ENCODE measurements around the gene TEP1. TPM values are rescaled to one million over a fixed set of nuclear protein-coding genes. Genes with fewer than 3 reads are reported as not detected.

Gene TEP1
- total RNA-seq, 1 donor from 2014 or later, result 24.1 TPM

DNA sequence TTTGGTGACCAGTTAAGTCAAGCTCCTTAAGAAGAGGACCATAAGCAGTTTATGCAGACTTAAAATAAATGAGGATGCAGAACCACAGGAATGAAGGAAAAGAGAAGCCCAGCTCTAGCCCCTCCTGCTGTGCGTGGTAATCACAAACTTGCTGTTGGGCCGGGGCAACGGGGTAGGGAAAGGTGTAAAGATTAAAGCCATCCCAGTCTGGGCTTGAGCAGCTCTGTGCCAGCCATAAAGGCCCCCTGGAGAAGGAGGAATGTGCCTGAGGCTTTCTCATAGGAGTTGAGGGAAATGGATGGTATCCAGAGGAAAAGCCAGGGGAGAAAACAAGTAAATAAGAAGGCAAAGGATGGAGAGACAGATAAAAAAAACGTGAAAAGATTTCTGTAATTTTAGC, 25.1 kb downstream of the TEP1 start:
- TF ChIP-seq, protein P1, sequence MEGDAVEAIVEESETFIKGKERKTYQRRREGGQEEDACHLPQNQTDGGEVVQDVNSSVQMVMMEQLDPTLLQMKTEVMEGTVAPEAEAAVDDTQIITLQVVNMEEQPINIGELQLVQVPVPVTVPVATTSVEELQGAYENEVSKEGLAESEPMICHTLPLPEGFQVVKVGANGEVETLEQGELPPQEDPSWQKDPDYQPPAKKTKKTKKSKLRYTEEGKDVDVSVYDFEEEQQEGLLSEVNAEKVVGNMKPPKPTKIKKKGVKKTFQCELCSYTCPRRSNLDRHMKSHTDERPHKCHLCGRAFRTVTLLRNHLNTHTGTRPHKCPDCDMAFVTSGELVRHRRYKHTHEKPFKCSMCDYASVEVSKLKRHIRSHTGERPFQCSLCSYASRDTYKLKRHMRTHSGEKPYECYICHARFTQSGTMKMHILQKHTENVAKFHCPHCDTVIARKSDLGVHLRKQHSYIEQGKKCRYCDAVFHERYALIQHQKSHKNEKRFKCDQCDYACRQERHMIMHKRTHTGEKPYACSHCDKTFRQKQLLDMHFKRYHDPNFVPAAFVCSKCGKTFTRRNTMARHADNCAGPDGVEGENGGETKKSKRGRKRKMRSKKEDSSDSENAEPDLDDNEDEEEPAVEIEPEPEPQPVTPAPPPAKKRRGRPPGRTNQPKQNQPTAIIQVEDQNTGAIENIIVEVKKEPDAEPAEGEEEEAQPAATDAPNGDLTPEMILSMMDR (IDR thresholded peaks at IDR 0.05; ENCODE audit: insufficient read depth, low read length, poor library complexity, severe bottlenecking), result no peak
- no peak for DNase-seq (ENCODE audit: low read depth)
- H3K27me3 ChIP-seq (ENCODE audit: control insufficient read depth, insufficient read depth, low read length), result no peaks in the 10 kb centered on the region
- H3K4me3 ChIP-seq (ENCODE audit: low read depth, low read length), result no peak overlapping the region
- H3K36me3 ChIP-seq (ENCODE audit: control insufficient read depth, insufficient read depth, low read length), result peaks cover 3% of the 10 kb centered on the region

DNA sequence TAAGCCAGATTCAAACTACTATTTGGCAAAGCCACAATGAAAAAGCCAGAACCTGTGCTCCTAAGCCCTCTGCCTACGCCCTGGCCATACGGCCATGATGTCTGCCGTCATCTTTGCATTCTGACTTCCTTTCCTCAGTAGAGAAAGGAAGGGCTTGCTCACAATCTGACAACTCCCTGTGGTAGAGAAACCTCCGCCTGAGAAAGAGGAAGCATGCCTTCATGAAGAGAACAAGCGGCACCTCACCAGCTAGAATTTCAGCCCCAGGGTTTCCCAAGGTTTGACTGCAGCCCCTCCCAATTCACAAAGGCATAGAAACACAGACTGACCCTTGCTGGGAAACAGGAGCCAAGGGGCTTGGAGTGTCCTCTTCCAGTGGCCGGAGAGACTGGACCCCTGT, 25.7 kb downstream of the TEP1 start:
- Histone ChIP-seq H3K27me3 (ENCODE audit: control insufficient read depth, insufficient read depth, low read length) (no peaks in the 10 kb centered on the region), H3K4me3 (ENCODE audit: low read depth, low read length) (no peak overlapping the region), H3K36me3 (ENCODE audit: control insufficient read depth, insufficient read depth, low read length) (peaks cover 3% of the 10 kb centered on the region)
- TF ChIP-seq, protein P1 (IDR thresholded peaks at IDR 0.05; ENCODE audit: insufficient read depth, low read length, poor library complexity, severe bottlenecking), result no peak
- DNase-seq (ENCODE audit: low read depth), result no peak

DNA sequence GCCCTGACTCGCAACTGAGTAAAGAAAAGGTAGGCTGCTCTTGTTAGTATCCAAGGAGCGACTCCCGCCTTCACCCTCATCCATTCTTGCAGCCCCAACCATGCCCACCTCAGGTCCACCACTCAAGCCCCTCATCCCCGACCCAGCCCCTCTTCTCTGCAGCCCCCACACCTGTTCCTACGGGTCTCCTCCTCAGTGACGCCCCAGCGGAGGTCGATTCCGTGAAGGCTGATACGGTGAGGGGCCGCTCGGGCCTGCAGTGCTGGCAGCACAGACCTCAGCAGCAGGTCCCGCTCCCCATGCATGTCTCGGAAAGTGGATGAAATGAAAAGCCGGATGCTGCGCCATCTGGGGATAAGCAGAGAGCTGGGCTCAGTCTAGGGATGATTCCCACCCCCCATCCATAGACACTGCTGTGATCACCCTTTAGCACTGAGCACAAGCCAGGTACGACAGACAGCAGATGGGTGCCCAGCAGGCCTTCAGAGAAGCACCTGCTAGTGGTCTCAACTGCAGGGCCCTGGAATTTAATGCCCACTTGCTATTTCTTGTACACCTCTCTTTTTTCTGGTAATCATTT, 26.9 kb downstream of the TEP1 start:
- Histone ChIP-seq H3K36me3 (ENCODE audit: control insufficient read depth, insufficient read depth, low read length) (peaks cover 3% of the 10 kb centered on the region), H3K4me3 (ENCODE audit: low read depth, low read length) (no peak overlapping the region), H3K27me3 (ENCODE audit: control insufficient read depth, insufficient read depth, low read length) (no peaks in the 10 kb centered on the region)
- TF ChIP-seq, protein P1 (IDR thresholded peaks at IDR 0.05; ENCODE audit: insufficient read depth, low read length, poor library complexity, severe bottlenecking), result no peak
- no peak for DNase-seq (ENCODE audit: low read depth)

DNA sequence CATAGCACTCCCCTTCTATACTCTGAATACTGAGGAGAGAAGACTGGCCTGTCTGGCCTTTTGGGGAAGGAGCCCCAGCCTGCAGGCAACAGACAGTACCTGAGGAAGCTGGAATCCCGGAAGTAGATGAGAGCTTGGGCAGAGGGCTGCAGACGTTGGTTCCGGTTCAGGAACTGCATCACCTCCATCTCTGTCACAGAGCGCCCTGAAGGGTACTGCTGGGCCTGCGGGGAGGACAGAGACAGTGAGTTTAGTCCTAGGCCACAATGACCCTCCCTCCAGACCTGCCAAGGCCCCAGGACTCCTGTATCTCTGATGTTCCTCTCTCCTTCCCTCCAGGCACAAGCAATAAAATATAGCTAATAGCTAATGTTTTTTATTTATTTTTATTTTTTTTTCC, 28.4 kb downstream of the TEP1 start:
- H3K4me3 ChIP-seq (ENCODE audit: low read depth, low read length), result no peak overlapping the region
- H3K27me3 ChIP-seq (ENCODE audit: control insufficient read depth, insufficient read depth, low read length), result no peaks in the 10 kb centered on the region
- DNase-seq (ENCODE audit: low read depth), result no peak
- H3K36me3 ChIP-seq (ENCODE audit: control insufficient read depth, insufficient read depth, low read length), result peaks cover 4% of the 10 kb centered on the region
- TF ChIP-seq, protein P1 (IDR thresholded peaks at IDR 0.05; ENCODE audit: insufficient read depth, low read length, poor library complexity, severe bottlenecking), result no peak

DNA sequence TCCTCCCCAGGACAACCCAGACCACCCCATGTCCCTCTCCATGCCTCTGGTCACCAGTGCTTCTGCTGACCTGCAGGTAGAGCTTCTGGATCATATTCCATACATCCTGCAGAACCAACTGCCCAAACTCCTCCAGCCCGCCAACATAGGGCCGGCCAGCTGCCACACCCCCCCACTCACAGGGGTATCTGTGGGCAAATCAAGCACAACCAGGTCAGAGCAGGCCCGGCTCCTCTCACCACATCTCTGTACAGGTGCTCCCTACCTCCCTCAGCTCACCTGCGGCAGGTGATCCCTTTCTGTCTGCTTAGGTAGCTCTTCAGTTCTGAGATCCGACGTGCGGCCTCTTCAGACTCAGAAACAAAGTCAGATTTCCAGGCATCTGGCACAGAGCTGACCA, 29.0 kb downstream of the TEP1 start:
- Histone ChIP-seq H3K36me3 (ENCODE audit: control insufficient read depth, insufficient read depth, low read length) (peaks cover 4% of the 10 kb centered on the region), H3K27me3 (ENCODE audit: control insufficient read depth, insufficient read depth, low read length) (no peaks in the 10 kb centered on the region), H3K4me3 (ENCODE audit: low read depth, low read length) (no peak overlapping the region)
- DNase-seq (ENCODE audit: low read depth), result no peak
- TF ChIP-seq, protein P1 (IDR thresholded peaks at IDR 0.05; ENCODE audit: insufficient read depth, low read length, poor library complexity, severe bottlenecking), result no peak

DNA sequence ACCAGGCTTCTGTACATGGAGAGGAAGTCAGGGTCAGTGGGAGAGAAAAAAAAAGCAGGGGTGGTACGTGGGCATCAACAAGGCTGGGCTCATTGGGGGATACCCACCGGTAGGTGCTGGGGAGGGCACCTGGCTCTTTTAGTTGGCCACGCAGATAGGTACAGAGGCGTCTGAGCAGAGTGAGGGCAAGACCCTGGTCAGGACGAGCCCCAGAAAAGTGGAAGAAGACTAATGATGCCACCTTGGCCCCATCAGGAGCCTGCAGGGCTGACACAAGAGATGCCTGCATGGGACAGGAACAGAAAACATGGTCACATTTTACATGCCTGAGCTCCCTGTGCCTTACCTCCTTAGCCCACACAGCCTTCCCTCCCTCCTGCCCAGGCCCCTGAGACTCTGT, 29.7 kb downstream of the TEP1 start:
- Histone ChIP-seq H3K36me3 (ENCODE audit: control insufficient read depth, insufficient read depth, low read length) (peaks cover 4% of the 10 kb centered on the region), H3K4me3 (ENCODE audit: low read depth, low read length) (no peak overlapping the region), H3K27me3 (ENCODE audit: control insufficient read depth, insufficient read depth, low read length) (no peaks in the 10 kb centered on the region)
- no peak for DNase-seq (ENCODE audit: low read depth)
- TF ChIP-seq, protein P1 (IDR thresholded peaks at IDR 0.05; ENCODE audit: insufficient read depth, low read length, poor library complexity, severe bottlenecking), result no peak

All from kidney epithelial cell (primary cell).